OCI-LY7 (cell line): ENCODE data around the gene BEST3.

Experiments
- CTCF ChIP-seq: fragments of 200-600 bp; sonication (generic); conservative IDR thresholded peaks from 2 replicates; pipeline ENCODE4 v1.5.1; 2014; ENCODE audit warnings: mild to moderate bottlenecking, antibody characterized with exemption, low read length, moderate library complexity, mixed read lengths
- EZH2phosphoT487 ChIP-seq: fragments of 200-600 bp; sonication (generic); IDR thresholded peaks from 2 replicates; pipeline ENCODE4 v1.6.1; 2018; ENCODE audit warnings: low read depth, borderline replicate concordance, mild to moderate bottlenecking, mixed run types, antibody characterized with exemption, low read length, moderate library complexity, mixed read lengths

GRCh38 chr12:69621551-69621950 lies 77.6 kb downstream of the BEST3 start:
- TF ChIP-seq CTCF (no peak), EZH2phosphoT487 (no peak)
